Spleen (tissue), 11 donors: ENCODE measurements around the gene B9D1. TPM values are rescaled to one million over a fixed set of nuclear protein-coding genes. Genes with fewer than 3 reads are reported as not detected.
A peak's percentile ranks its signal among the peaks of the same experiment; 100 is the strongest.

Source experiments
- DNase-seq: peaks from one replicate; pipeline ENCODE4 v3.0.0-alpha.2; 2020
- H3K27ac ChIP-seq, 8 donors: fragments of 200-600 bp; sonication (generic) in 7 of 8; 1 replicate in 4 of 8; 2 replicates in 4 of 8; pipeline versions ENCODE4 v1.5.0 to v1.8.0; 2016 to 2021; ENCODE audit warnings: inconsistent platforms in 4 of 8, mild to moderate bottlenecking in 4 of 8, moderate library complexity in 1 of 8
- H3K27me3 ChIP-seq, 7 donors: fragments of 200-600 bp; sonication (generic) in 6 of 7; replicated peaks in 1 of 7; 1 replicate in 4 of 7; 2 replicates in 3 of 7; pipeline versions ENCODE4 v1.5.0 to v1.8.0; 2016 to 2021; ENCODE audit warnings: inconsistent platforms in 3 of 7, mild to moderate bottlenecking in 1 of 7
- H3K36me3 ChIP-seq, 6 donors: fragments of 200-600 bp; sonication (generic) in 5 of 6; 1 replicate in 4 of 6; 2 replicates in 2 of 6; pipeline versions ENCODE4 v1.5.0 to v1.8.0; 2016 to 2021; ENCODE audit warnings: inconsistent platforms in 2 of 6
- H3K4me1 ChIP-seq, 6 donors: fragments of 200-600 bp; sonication (generic) in 5 of 6; 1 replicate in 3 of 6; 2 replicates in 3 of 6; pipeline versions ENCODE4 v1.5.0 to v1.8.0; 2016 to 2021; ENCODE audit warnings: inconsistent platforms in 3 of 6
- H3K4me3 ChIP-seq, 8 donors: fragments of 200-600 bp; sonication (generic) in 7 of 8; 1 replicate in 4 of 8; 2 replicates in 4 of 8; pipeline versions ENCODE4 v1.5.0 to v1.8.0; 2016 to 2021; ENCODE audit warnings: inconsistent platforms in 4 of 8, mild to moderate bottlenecking in 4 of 8, moderate library complexity in 2 of 8
- H3K9me3 ChIP-seq, 8 donors: fragments of 200-600 bp; sonication (generic) in 7 of 8; 1 replicate in 4 of 8; 2 replicates in 4 of 8; pipeline versions ENCODE4 v1.5.0 to v1.8.0; 2016 to 2021; ENCODE audit warnings: inconsistent platforms in 4 of 8
- POLR2A ChIP-seq, 3 donors: fragments of 450-650 bp; IDR thresholded peaks; one replicate each; pipeline ENCODE4 v1.5.1; 2017; ENCODE audit warnings: antibody characterized with exemption in 3 of 3, mild to moderate bottlenecking in 1 of 3
- POLR2AphosphoS5 ChIP-seq, 3 donors: sonication (generic); formaldehyde crosslinking; IDR thresholded peaks; one replicate each; pipeline ENCODE4 v1.5.1; 2017; ENCODE audit warnings: antibody characterized with exemption in 3 of 3
- WGBS, 5 donors: extraction: QIAGEN DNeasy Blood & Tissue Kit in 3 of 5; methylation state at CpG; one replicate each; pipeline versions ENCODE4 v1.1.5 to v1.1.7; 2013 to 2018; 5-methylcytosine and 5-hydroxymethylcytosine counted together
- intact Hi-C: fragments of 100-400 bp; cut with DNase I; formaldehyde crosslinking; loops from one replicate; pipeline ENCODE4 v1.15.0; 2023; ENCODE audit warnings: low total_unique reads
- polyA plus RNA-seq, 3 donors: library from polyadenylated mRNA; stranded (reverse); fragments of 200-250 nt; gene quantifications; one replicate each; pipeline ENCODE4 v1.2.1, GENCODE V29; 2013
- total RNA-seq, 7 donors: library from RNA; depleted of rRNA in 3 of 7; stranded (reverse); fragments of >200 nt in 3 of 7; fragmentation: NEBNext Ultra II Directional in 4 of 7; extraction: Animal tissue kit (Norgen Biotek cat#: 25700) in 4 of 7; gene quantifications; one replicate each; pipeline versions ENCODE4 v1.1.0 to v1.2.1, GENCODE V29; 2016 to 2021
- TF ChIP-seq, protein P1 (sequence below), 11 experiments: fragments of 200-600 bp in 7 of 11; fragments of 450-650 bp in 4 of 11; sonication (generic) in 4 of 11; IDR thresholded peaks in 8 of 11; conservative IDR thresholded peaks in 3 of 11; 1 replicate in 7 of 11; 2 replicates in 4 of 11; pipeline versions ENCODE4 v1.4.0 to v1.8.0; 2016 to 2021; ENCODE audit warnings: antibody characterized with exemption in 11 of 11, inconsistent platforms in 4 of 11, mild to moderate bottlenecking in 1 of 11
- donor health status: healthy with polysubstance abuse.
- donor health status: DM: no; HTN: no; CAD: no; lungs with moderate emphysema.
- donor health status: DM: no; HTN: no; CAD: no.
- donor health status: Bipolar disorder and iron deficiency.
- donor health status: healthy.
- donor health status: DM: no; HTN: no; CAD: no.
- donor health status: DM: yes; HTN: yes; CAD: no.

Gene B9D1
- total and polyA plus RNA-seq, 10 donors: 4.3 to 14.1 (median 7.3) TPM

- intact Hi-C loops: no loop called here
- peak within 1 kb of the TSS in 7 of 8 donors; percentile 64 to 83 (median 73) for H3K27ac ChIP-seq
- H3K4me3 ChIP-seq: no peak within 1 kb of the TSS
- DNase-seq: peak; percentile 64
- peaks cover 0 to 40% (median 25%) of the 10 kb centered on the region in 6 donors for H3K36me3 ChIP-seq
- no peak for TF ChIP-seq POLR2A (IDR thresholded peaks at IDR 0.05)
- TF ChIP-seq POLR2AphosphoS5 (IDR thresholded peaks at IDR 0.05): no peak
- TF ChIP-seq, protein P1, sequence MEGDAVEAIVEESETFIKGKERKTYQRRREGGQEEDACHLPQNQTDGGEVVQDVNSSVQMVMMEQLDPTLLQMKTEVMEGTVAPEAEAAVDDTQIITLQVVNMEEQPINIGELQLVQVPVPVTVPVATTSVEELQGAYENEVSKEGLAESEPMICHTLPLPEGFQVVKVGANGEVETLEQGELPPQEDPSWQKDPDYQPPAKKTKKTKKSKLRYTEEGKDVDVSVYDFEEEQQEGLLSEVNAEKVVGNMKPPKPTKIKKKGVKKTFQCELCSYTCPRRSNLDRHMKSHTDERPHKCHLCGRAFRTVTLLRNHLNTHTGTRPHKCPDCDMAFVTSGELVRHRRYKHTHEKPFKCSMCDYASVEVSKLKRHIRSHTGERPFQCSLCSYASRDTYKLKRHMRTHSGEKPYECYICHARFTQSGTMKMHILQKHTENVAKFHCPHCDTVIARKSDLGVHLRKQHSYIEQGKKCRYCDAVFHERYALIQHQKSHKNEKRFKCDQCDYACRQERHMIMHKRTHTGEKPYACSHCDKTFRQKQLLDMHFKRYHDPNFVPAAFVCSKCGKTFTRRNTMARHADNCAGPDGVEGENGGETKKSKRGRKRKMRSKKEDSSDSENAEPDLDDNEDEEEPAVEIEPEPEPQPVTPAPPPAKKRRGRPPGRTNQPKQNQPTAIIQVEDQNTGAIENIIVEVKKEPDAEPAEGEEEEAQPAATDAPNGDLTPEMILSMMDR (IDR thresholded peaks at IDR 0.05 in 8 of 11, conservative IDR thresholded peaks at IDR 0.05 in 3 of 11): no peak
- whole genome bisulfite sequencing, 5 donors: 14 to 19% (median 16%) methylated on average over 14 to 22 of the region's 22 CpGs
- peaks cover 0 to 9% (median 0%) of the 10 kb centered on the region in 7 donors for H3K27me3 ChIP-seq
- H3K4me1 ChIP-seq: peaks cover 3 to 86% (median 45%) of the 10 kb centered on the region in 6 donors
- H3K9me3 ChIP-seq: no peaks in the 10 kb centered on the region
These were observed 24.7 kb upstream of the B9D1 start, which contains the start of gene MFAP4 for GRCh38 chr17:19386974-19387920. Gene MFAP4 (minus strand): TSS chr17:19387190. CDS start chr17:19387155, 35 bp downstream.

DNA sequence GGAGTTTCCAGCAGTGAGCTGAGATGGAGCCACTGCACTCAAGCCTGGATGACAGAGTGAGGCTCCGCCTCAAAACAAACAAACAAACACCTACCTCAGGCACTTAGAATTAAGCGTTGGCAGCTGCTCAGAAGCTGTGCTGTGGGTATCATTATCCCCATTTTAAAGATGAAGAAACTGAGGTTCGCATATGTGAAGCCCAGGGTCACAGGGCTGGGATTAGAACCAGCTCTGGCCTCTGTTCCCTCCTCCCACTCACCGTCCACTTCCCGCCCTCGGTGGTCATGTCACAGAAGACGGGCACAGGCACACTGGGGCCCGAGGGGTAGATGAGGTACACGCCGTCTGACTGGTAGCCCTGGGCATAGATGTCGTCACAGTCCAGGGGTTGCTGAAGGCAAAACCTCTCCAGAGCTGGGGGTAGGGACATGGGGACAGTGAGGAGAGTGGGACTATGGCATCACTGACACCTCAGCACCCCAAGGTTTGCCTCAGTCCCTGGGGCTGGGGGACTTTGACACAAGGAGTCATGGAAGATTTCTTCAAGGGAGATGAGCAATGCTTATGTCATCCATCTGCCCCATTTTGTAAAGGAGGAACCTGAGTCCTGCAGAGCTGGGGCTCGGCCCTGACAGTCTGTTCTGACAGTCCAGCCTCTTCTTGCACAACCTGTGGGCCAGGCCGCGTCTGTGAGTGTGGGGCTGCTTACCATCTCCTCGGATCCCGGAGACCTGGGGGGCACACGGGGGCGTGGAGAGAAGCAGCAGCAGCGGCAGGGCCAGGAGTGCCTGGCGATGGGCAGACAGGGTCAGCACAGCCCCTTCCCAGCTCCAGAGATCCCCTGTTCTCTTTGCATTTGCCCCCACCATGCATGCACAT is 23.8 kb upstream of the B9D1 start:
- Histone ChIP-seq H3K9me3 (no peaks in the 10 kb centered on the region), H3K4me3 (no peak overlapping the region), H3K4me1 (peaks cover 3 to 84% (median 41%) of the 10 kb centered on the region in 6 donors), H3K27ac (peak overlapping the region in 7 of 8 donors; percentile 64 to 83 (median 73)), H3K27me3 (peaks cover 0 to 9% (median 0%) of the 10 kb centered on the region in 7 donors), H3K36me3 (peaks cover 2 to 50% (median 34%) of the 10 kb centered on the region in 6 donors)
- intact Hi-C loops: no loop called here
- peak in 2 of 3 donors; percentile 39 to 69 for TF ChIP-seq POLR2AphosphoS5 (IDR thresholded peaks at IDR 0.05)
- no peak for TF ChIP-seq POLR2A (IDR thresholded peaks at IDR 0.05)
- 43 to 57% (median 53%) methylated on average over 20 of the region's 20 CpGs for WGBS, 5 donors
- peak; percentile 90 for DNase-seq

GRCh38 chr17:19385521-19385983 is 23.0 kb upstream of the B9D1 start:
- H3K4me3 ChIP-seq: no peak overlapping the region
- peak; percentile 52 for DNase-seq
- WGBS, 5 donors: 79 to 91% (median 84%) methylated on average over 9 of the region's 9 CpGs
- H3K27me3 ChIP-seq: peaks cover 0 to 9% (median 0%) of the 10 kb centered on the region in 7 donors
- H3K27ac ChIP-seq: peak overlapping the region in 7 of 8 donors; percentile 64 to 83 (median 73)
- intact Hi-C loops: no loop called here
- H3K9me3 ChIP-seq: no peaks in the 10 kb centered on the region
- peaks cover 3 to 91% (median 44%) of the 10 kb centered on the region in 6 donors for H3K4me1 ChIP-seq
- H3K36me3 ChIP-seq: peaks cover 4 to 57% (median 41%) of the 10 kb centered on the region in 6 donors
- TF ChIP-seq POLR2AphosphoS5 (IDR thresholded peaks at IDR 0.05) (no peak), POLR2A (IDR thresholded peaks at IDR 0.05) (no peak)
- TF ChIP-seq, protein P1 (IDR thresholded peaks at IDR 0.05 in 8 of 11, conservative IDR thresholded peaks at IDR 0.05 in 3 of 11): no peak

DNA sequence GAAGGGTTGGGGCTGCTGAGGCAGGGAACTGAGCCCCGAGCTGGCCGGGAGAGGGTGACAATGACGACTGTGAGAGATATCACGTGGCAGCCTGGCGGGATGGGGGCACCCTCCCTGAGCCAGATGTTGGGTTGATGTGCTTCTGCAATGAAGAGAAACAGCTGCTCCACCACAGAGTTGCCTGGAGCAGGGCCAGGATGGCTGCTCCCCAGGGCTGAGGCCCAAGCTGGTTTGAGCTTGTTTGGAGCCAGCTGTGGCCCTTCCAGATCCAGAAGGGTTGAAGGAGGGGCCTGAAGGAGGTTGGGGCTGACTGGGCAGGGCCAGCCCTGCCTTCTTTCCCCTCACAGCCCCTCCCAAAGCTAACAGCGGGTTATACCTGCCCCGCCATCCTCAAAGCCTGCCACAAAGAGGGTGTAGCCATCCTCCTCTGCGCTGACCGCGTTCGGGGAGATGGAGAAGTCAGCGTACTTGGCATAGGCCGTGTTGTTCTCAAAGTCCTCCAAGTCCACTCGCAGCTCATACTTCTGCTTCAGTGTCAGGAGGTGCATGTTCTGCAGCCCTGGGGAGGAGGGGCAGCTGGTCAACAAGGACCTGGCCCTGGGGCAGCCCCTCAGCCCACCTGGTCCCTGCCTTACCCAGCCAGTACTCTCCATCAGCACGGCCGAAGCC is 22.3 kb upstream of the B9D1 start:
- peaks cover 4 to 64% (median 47%) of the 10 kb centered on the region in 6 donors for H3K36me3 ChIP-seq
- intact Hi-C loops: no loop called here
- DNase-seq: peak; percentile 77
- H3K4me3 ChIP-seq: no peak overlapping the region
- H3K27me3 ChIP-seq: peaks cover 0 to 9% (median 0%) of the 10 kb centered on the region in 7 donors
- peaks cover 3 to 98% (median 48%) of the 10 kb centered on the region in 6 donors for H3K4me1 ChIP-seq
- TF ChIP-seq POLR2A (IDR thresholded peaks at IDR 0.05): no peak
- TF ChIP-seq POLR2AphosphoS5 (IDR thresholded peaks at IDR 0.05): peak; percentile 75 to 80 (median 77)
- TF ChIP-seq, protein P1 (IDR thresholded peaks at IDR 0.05 in 8 of 11, conservative IDR thresholded peaks at IDR 0.05 in 3 of 11): no peak
- no peaks in the 10 kb centered on the region for H3K9me3 ChIP-seq
- H3K27ac ChIP-seq: peak overlapping the region in 7 of 8 donors; percentile 19 to 83 (median 73)
- WGBS, 5 donors: 42 to 62% (median 44%) methylated on average over 10 to 16 of the region's 16 CpGs
